ENCODE data around the gene SERPINA1. TPM values are rescaled to one million over a fixed set of nuclear protein-coding genes. Genes with fewer than 3 reads are reported as not detected.

The SERPINA1 gene
- total and polyA plus RNA-seq, 2 of the 13 experiments (the other 11 are each of a cell fraction or from before 2014, with no cell fraction given): 3,266 to 11,015 TPM

GRCh38 chr14:94400422-94400841 lies 12.0 kb upstream of the SERPINA1 start (continued):
- TF ChIP-seq CSRNP1 (CRISPR knock-in tag; IDR thresholded peaks at IDR 0.05) (no peak), MAF1 (CRISPR knock-in tag; IDR thresholded peaks at IDR 0.05; ENCODE audit: borderline replicate concordance) (no peak), ARID4A (CRISPR knock-in tag; IDR thresholded peaks at IDR 0.05; ENCODE audit: borderline replicate concordance) (peak; percentile 28; the same call in 1 of the 2 replicates), BCL3 (CRISPR knock-in tag; IDR thresholded peaks at IDR 0.05) (no peak), UBTF (CRISPR knock-in tag; IDR thresholded peaks at IDR 0.05) (no peak), ZNF580 (CRISPR knock-in tag; IDR thresholded peaks at IDR 0.05; ENCODE audit: borderline replicate concordance, low read depth) (no peak), ZNF543 (CRISPR knock-in tag; IDR thresholded peaks at IDR 0.05) (no peak), SAFB2 (CRISPR knock-in tag; IDR thresholded peaks at IDR 0.05; ENCODE audit: borderline replicate concordance, low read depth) (no peak), ZNF230 (CRISPR knock-in tag; IDR thresholded peaks at IDR 0.05) (no peak), THYN1 (CRISPR knock-in tag; IDR thresholded peaks at IDR 0.05; ENCODE audit: borderline replicate concordance, low read depth) (no peak), NBN (conservative IDR thresholded peaks at IDR 0.05) (no peak), ZBTB21 (CRISPR knock-in tag; IDR thresholded peaks at IDR 0.05) (no peak), KDM2A (CRISPR knock-in tag; IDR thresholded peaks at IDR 0.05; ENCODE audit: borderline replicate concordance, low read depth) (no peak), ZNF75D (CRISPR knock-in tag; IDR thresholded peaks at IDR 0.05; ENCODE audit: borderline replicate concordance) (no peak), MIER3 (CRISPR knock-in tag; IDR thresholded peaks at IDR 0.05; ENCODE audit: borderline replicate concordance) (peak; percentile 38; the same call in 1 of the 2 replicates), FIP1L1 (IDR thresholded peaks at IDR 0.05; ENCODE audit: borderline replicate concordance, insufficient read depth, low read depth, low read length) (no peak), HNRNPK (IDR thresholded peaks at IDR 0.05; ENCODE audit: low read depth, low read length, poor library complexity, severe bottlenecking) (no peak), ZNF431 (CRISPR knock-in tag; IDR thresholded peaks at IDR 0.05; ENCODE audit: borderline replicate concordance, low read depth) (no peak)
